Measurements from ENCODE around the gene CADM3.

CADM3 gene

DNA sequence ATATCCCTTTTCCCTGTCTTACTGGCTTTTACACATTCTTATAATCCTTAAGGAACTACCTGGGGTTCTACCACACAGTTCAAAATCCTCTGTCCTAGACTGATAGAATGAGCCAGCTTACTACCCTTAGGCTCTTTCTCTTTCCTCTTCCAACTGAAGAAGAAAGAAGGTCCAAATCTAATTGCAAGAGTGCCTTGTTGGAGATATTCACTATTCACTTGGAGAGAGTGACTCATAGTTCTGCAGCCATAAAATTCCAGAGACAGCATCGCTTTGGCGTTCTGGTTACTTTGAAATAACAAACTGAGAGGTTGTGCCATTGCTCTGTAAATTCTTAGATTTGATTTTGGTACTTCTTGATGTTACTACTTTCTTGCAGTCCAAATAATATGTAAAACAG, 4.2 kb downstream of the CADM3 start:
- DNase-seq: no peak

DNA sequence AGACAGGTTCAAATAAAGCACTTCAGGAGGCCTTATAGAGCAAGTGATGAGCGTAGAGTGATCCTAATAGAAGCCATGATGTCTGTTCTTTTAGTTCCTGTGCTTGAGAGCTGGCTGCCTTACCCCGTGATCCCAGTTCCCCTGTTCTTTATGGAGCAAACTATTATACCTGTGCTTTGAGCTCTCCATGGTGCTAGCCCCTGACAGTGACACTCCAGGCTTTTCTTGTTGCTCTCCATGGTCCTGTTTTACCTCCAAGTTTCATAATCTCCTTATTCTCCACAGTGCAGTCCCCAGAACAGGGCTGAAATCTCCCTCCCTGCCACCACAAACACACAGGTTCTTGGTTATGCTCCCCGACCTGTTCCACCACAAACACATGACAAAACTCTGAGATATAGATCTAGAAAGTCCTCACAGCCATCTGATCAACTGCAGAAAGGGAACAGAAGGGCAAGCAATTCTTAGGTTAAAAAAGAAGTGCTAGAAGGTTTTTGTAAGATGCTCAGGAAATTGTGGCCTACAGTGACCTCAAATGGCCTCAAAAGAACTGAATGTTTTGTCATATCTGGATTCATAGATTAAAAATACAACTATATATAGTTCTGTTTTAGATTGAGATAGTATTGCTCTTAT, 6.0 kb downstream of the CADM3 start:
- DNase-seq: no peak

DNA sequence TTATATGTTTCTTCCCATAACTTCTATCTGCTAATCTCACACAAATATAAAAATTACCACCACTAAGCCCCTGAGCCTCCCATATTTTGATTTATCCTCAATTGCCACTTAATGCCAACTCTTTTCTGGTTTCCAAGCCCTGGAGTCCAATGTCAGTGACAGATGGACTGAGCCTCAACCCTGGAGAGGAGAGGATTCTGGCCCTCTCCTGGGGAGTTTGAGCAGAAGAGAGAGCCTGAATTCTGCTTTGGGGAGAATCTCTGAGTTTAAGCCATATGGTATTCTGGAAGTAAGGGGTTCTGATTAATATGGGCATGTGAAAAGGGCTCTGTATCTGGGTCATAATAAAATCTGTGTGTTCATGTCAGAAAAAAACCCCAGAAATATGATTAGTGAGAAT, 8.5 kb downstream of the CADM3 start:
- DNase-seq: no peak

DNA sequence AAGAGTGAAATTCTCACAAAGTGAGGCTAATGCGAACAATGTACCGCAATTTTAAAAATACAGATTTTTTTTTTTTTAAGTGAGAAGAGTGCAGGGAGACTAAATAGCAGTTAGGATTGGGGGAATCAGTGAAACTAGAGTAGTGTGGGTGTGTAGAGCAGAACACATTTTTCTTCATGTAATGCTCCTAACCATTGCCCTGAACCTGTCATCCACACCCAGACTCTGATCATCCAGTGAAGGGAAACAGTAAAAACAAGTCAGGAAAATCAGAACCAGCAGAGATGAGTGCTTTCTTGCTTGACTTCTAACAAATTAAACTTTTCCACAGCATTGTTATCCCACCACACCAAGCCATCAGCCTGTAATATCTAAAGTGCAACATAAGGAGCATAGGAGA, 9.1 kb downstream of the CADM3 start:
- no peak for DNase-seq

DNA sequence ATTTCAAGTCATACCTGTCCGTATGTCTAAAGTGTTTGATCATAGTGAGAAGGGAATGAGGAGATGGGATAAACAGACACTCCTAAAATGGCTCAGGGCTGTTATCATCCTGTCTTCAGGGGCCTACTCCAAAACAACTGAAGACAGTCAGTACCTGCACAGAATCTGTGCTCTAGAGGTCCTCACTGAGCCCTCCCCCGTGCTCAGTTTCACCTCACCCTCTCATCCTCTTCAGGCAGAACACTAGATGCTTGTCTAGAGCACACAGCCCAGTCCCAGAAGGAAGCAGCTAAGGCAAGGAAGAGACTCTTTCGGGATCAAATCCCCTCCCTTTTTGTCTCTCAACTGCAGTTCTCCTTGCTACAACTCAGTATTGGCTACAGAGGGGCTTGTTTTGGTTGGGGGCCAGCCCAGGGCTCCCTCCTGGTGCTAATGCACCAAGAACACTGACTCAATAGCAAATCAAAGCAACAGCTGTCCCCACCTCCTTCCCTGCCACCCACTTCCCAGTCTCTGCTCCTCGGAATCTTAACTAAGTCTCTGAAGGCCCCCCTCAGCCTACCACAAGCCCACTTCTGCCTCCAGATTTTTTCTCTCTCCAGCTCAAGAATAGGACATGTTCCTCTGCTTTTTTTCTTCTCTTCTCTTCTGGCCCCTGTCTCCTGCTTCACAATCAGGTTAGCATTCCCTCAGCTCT, 10.1 kb downstream of the CADM3 start:
- DNase-seq: no peak

DNA sequence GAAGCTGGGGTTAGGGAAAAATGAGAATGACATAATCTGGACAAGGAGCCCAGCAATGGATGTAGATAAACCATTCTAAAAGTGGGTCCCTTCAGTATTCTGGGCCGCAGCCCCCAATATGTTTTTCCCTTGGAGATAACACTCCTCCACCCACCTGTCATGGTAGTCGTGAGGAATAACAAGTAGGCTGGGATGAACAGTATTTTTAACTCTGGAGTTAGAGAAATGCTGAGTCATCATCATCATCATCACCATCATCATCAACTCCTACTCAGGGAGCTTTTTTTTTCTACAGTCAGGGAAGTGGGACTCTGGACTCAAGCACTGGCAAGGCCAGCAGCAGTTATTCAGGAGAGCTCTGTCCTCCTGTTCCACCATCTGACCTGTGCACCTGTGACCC, 12.8 kb downstream of the CADM3 start:
- no peak for DNase-seq

DNA sequence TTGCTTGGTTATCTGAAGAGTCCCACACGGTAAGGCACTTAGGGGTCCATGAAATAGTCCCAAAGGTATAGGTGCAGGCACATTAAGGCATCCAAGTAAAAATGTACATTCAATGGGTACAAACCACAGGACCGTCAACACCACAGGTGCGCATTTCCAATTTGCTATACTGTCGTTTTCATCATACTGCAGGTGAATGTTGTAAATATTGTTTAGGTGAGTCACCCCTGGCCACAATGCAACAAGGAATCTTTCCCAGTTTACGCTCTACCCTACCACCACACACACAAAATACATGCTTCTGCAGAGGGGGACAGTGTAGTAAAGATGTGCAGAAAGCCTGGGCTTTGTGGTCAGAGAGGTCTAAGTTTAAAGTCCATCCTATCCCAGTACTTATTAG, 13.7 kb downstream of the CADM3 start:
- no peak for DNase-seq

DNA sequence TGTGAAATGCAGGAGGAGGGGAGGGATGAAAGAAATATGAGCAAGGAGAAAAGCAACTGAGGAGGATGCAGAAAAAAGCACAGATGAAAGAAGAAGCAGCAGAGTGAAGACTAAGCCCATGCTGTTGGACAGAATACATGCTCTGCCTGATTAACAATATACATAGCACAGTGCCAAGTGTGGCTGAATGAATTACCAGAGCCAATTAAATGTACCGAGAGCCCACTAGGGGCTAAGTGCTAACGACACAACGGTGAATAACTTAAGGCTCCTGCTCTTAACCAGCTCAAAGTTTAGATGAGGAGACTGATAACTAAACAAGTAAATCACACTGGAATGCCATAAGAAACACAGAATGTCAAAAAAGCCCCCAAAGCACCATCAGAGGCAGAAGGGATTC, 15.6 kb downstream of the CADM3 start:
- DNase-seq: no peak

DNA sequence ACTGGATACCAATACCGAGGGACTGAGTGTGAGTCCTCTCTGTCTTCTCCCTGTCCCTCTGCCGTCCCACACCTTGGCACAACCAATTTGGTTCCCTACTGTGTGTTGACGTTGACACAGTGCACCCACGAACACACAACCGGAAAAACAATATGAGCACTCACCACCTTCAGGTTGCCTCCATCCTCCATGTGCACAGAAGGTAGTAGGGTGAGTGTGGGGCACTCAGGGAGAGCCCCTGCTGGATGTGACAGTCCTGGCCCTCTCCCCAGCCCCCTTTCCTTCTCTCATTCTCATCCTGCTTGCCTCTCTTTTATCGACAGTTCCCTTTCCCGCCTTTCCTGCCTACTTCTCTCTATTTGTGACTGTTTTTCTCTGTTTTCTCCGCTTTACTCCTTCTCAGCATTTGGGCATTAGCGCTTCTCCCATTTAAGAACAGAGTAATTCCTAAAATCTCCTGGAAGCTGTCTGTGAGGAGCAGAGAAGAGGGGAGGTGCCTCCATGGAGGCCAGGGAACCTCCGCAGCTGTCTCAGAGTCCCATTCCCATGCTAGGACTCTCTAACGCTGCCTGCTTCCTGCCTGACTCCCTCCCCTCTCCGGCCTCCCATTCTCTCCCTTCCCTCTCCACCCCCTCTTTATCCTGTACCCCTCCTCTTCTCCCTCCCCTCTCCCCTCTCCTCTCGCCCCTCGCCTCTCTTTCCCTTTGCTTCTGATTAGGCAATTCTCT, 16.4 kb downstream of the CADM3 start:
- DNase-seq: no peak

DNA sequence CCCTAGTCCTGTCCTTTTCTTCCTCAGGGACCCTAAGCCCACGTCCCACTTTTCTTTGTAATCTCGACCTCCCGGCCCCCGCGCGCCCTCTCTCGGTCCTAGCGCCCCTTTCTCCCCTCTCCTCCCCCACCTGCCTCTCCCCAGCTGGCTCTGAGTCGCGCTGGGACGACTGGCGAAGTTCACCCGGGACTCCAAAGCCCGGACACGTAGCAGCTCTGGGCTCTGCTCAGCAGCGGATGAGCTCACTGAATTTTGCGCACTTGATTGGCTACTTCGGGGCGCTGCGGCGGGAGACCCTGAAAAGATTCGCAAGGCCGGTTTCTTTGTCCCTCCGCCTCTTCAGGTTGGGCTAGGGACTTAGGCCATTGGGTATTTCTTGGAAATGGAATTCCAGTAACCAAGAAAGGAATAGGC, 17.0 kb downstream of the CADM3 start:
- no peak for DNase-seq

DNA sequence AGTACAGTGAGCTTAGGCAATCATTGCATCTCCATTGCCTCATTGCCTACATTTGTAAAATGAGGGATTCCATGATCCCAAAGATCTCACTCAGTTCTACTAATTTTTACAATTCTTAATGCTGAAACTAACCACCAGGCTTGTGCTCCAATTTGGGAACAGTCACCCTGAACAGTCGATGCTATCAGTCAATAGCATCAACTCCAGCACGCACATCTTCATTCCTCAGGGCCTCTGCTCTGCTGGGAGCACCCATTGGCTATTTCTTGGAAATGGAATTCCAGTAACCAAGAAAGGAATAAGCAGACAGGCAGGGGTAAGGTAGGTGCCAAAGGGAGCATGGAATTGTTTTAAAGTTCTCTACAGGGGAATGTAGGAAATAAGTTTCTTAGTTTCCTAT, 19.0 kb downstream of the CADM3 start:
- DNase-seq: no peak

DNA sequence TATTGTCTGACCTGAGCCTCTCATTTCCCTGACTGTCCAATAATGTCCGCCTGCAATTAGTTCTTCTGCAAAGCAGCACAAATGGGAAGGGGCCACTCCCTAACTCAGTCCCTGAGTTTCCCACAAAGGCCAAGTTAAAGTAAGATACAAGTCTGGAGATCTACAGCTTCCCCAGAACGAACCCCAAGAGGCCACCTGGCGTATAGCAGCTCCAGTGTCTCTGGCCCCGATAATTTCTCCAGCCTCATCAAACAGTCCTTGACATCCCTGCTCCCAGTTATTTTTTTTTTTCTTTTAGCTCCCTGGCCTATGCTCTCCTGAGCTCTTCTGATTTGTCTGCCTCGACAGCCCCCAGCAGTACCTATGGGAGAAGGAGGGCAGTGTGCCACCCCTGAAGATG, 25.1 kb downstream of the CADM3 start:
- no peak for DNase-seq

DNA sequence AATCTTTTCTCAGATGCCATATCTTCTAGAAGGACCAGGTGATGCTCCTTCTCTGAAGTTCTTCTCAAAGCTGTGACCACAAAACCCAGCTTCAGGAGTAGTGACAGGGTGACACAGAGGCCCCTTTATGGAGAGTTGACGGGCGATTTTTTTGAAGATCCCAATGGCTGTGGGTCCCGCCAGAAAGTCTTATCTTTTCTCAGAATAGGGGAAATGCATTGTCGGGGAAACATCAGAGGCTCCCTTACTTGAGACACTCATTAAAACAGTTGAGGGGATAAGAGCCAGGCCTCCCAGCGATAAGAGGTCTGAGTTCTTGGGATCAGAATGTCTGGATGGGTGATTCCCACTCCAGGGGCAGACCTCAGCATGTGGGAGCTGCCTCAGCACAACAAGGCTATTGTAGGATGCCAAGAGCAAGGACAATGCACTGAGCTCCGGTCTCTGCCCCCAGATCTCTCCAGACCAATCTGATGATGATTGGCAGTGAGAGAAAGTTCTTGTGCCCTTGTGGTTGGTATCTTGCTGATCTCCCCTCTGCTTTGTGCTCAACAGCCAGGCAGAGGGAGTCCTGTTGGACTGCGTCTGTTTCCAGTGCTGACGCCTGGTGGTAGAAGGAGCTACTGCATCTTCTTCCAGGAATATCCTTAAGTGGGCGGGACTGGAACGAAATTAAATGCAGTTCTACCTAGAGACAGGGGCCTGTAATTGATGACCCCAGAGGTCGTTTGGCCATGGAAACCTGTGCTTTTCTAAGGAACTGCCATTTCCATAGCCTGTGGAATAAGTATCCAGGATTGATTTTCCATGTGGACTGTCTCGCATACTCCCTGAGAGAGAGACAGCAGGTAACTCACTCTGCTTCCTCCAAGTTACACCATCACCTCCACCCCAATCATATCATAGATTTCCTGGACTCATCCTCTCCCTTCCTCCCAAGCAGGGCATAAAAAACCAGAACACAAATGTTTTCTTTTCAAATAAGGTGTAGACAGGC, 26.4 kb downstream of the CADM3 start:
- no peak for DNase-seq

DNA sequence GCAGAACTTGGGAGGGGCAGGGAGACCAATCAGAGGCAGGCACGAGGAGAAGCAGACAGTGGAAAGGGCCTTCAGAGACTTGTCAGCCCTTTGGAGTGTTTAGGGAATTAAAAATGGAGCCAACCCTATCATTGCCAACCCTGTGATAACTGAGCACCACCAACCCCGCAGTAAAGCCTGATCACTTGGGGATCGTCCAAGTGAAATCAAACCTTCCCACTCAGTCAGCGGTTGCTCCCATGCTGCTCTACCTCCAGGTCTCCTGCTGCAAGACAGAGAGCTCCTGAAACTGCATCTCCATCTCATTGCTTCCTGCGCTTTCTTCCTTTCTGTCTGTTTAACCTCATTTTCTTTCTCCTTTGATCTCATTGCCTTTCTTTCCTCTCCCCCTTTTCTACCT, 28.5 kb downstream of the CADM3 start:
- no peak for DNase-seq

DNA sequence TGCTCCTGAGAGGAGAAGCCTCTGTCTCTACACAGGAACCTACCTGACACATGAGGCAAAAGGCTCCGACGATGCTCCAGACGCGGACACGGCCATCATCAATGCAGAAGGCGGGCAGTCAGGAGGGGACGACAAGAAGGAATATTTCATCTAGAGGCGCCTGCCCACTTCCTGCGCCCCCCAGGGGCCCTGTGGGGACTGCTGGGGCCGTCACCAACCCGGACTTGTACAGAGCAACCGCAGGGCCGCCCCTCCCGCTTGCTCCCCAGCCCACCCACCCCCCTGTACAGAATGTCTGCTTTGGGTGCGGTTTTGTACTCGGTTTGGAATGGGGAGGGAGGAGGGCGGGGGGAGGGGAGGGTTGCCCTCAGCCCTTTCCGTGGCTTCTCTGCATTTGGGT, 29.4 kb downstream of the CADM3 start:
- DNase-seq: no peak

DNA sequence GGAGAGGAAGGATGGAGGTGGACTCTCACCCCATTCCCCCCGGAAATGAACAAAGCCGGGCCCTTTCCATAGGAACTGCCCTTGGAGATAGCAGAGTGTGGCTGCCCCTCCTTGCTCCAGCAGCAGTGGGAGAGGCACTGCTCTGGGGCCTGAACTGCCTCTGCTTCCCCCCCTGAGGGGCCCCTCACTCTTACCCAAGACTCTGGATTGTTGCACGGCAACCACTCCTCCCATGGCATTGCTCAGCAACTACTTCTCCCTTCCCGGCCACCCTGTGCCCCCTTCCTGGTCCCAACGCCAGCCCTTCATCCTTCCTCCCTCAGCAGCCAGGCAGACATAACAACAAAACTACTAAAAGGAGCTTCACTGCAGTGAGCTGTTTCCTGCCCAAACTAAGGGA, 30.2 kb downstream of the CADM3 start:
- DNase-seq: no peak

DNA sequence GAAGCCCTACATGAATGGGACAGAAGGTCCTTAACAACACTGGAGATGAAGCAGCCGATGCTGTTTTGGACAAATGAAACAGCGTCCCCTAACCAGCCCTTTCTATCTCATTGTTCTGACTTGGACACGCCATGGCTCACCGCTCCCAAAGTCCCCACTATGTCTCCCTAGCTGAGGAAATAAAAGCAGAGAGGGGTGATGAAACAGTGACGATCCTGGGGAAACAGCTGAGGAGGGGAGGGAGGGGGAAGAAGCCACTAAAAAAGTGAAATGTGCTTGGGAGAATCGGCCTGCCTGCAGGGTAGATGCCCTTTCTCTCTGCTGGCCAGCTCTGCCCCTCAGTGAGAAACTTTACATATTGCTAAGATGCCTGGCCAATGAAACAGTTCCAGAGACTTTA, 32.2 kb downstream of the CADM3 start:
- no peak for DNase-seq

DNA sequence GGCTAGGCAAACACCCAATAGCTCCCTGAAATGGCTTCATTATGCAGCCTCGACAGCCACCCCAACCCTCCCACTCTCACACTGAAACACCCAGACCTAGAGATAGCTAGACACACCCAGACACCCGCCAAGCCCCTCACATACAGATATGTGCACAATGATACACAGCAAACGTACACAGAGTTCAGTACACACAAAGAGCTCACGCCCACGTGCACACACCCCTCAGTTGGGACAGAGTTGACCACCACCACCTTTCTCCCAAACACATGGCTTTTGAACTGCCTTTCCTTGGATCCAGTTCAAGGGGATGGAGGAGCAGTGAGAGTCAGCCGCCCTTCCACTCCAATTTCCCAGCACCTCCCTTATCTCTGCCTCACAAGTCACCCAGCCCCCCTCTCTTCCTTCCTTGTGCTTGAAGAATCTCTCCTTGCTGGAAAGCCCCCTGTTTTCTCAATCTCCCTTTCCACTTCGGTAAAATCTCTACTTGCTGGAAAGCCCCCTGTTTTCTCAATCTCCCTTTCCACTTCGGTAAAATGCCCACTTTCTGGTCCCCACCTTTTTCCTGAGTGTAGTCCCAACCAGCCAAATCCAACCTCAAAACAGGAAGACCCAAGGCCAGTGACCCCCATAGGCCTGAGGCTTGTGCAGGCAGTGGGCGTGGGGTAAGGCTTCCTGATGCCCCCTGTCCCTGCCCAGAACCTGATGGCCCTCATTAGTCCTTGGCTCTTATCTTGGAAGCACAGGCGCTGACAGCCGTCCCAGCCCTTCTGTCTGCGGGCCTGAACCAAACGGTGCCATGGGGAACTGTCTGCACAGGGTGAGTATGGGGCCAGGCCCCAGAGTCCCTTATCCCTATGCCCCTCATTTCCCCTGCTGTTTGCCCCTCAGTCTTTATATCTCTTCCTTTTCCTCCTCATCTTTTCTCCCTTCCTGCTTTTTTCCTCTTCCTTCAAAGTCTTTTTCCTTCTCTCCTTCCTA, 33.0 kb downstream of the CADM3 start, which contains the start of gene ACKR1:
ACKR1 (plus strand) TSS at position 715 of the 981 bp plus-strand sequence; CDS start at position 800, 85 bp downstream.
- DNase-seq: no peak

DNA sequence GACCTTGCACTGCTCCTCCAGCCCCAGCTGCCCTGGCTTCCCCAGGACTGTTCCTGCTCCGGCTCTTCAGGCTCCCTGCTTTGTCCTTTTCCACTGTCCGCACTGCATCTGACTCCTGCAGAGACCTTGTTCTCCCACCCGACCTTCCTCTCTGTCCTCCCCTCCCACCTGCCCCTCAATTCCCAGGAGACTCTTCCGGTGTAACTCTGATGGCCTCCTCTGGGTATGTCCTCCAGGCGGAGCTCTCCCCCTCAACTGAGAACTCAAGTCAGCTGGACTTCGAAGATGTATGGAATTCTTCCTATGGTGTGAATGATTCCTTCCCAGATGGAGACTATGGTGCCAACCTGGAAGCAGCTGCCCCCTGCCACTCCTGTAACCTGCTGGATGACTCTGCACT, 33.8 kb downstream of the CADM3 start:
- no peak for DNase-seq

DNA sequence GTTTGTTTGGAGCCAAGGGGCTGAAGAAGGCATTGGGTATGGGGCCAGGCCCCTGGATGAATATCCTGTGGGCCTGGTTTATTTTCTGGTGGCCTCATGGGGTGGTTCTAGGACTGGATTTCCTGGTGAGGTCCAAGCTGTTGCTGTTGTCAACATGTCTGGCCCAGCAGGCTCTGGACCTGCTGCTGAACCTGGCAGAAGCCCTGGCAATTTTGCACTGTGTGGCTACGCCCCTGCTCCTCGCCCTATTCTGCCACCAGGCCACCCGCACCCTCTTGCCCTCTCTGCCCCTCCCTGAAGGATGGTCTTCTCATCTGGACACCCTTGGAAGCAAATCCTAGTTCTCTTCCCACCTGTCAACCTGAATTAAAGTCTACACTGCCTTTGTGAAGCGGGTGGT, 34.7 kb downstream of the CADM3 start:
- DNase-seq: no peak

DNA sequence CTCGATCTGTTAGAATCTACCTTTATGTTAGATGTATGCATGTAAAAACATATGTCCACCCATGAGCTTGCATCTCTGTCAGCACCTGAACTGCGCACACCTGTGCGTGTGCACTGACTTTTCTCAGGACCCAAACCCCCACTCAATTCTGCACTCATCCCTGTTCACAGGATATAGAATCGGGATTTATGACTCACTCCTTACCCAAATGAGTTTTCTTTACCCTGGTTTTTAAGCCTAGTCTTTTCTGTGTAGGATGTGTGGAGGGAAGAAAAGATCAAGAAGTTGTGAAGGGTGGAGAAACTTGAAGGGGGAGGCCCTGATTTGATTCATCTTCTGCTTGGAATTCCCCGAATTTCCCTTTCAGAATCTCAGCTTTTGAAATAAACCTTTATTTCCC, 35.7 kb downstream of the CADM3 start:
- no peak for DNase-seq

DNA sequence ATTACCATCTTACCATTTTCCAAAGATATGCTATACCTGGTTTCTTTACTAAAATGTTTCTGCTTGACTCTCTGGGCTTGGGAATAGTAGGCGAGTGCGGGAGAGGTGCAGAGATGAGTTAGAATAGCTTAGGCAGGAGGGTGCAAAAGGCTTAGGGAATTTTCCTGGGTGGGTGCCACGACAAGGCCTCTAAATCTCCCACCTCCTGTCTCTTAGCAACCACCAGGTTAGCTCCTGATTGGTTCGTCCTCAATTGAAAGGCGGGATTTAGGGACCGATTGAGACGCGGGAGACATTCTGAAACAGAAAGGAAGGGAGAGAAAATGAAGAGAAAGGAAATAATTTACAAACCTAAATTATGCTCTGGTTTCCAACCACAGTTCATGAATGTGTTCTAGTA, 36.4 kb downstream of the CADM3 start:
- no peak for DNase-seq

Data from NCI-H2107 (cell line).